HCT116 (cell line): Measurements from ENCODE around the gene SLC35E2B. TPM values are rescaled to one million over a fixed set of nuclear protein-coding genes. Genes with fewer than 3 reads are reported as not detected.

Experiments used
- ATF3 ChIP-seq: IDR thresholded peaks from 2 replicates; pipeline ENCODE4 v1.6.1; 2012
- CBX3 ChIP-seq: IDR thresholded peaks from 2 replicates; pipeline ENCODE4 v1.6.1; 2012; ENCODE audit warnings: low read depth
- CEBPB ChIP-seq: IDR thresholded peaks from 2 replicates; pipeline ENCODE4 v1.6.1; 2012; ENCODE audit warnings: low read depth
- CTCF ChIP-seq, 3 experiments: fragments of 200-600 bp in 1 of 3; sonication (generic) in 1 of 3; IDR thresholded peaks in 2 of 3; conservative IDR thresholded peaks in 1 of 3; 2 replicates each; pipeline ENCODE4 v1.5.1; 2012 to 2017; ENCODE audit warnings: low read depth in 2 of 3, low read length in 2 of 3, antibody characterized with exemption in 1 of 3, borderline replicate concordance in 1 of 3, control low read depth in 1 of 3, mild to moderate bottlenecking in 1 of 3, mixed read lengths in 1 of 3, mixed run types in 1 of 3, moderate library complexity in 1 of 3; ENCODE audit not compliant: insufficient read depth in 1 of 3
- EGR1 ChIP-seq: IDR thresholded peaks from 2 replicates; pipeline ENCODE4 v1.6.1; 2012; ENCODE audit warnings: low read depth
- ELF1 ChIP-seq: IDR thresholded peaks from 2 replicates; pipeline ENCODE4 v1.6.1; 2012; ENCODE audit warnings: low read depth, borderline replicate concordance
- EZH2phosphoT487 ChIP-seq: fragments of 200-600 bp; IDR thresholded peaks from 2 replicates; pipeline ENCODE4 v1.6.1; 2018; ENCODE audit warnings: antibody characterized with exemption, borderline replicate concordance
- FOSL1 ChIP-seq: IDR thresholded peaks from 2 replicates; pipeline ENCODE4 v1.6.1; 2012; ENCODE audit warnings: low read depth
- JUND ChIP-seq: IDR thresholded peaks from 2 replicates; pipeline ENCODE4 v1.6.1; 2012
- MAX ChIP-seq: IDR thresholded peaks from 2 replicates; pipeline ENCODE4 v1.6.1; 2012
- POLR2AphosphoS5 ChIP-seq: IDR thresholded peaks from 2 replicates; pipeline ENCODE4 v1.6.1; 2011; ENCODE audit warnings: mild to moderate bottlenecking, low read depth, low read length, moderate library complexity
- SIN3A ChIP-seq: IDR thresholded peaks from 2 replicates; pipeline ENCODE4 v1.6.1; 2012; ENCODE audit warnings: low read depth
- SP1 ChIP-seq: IDR thresholded peaks from 2 replicates; pipeline ENCODE4 v1.6.1; 2012; ENCODE audit warnings: low read depth
- SRF ChIP-seq: IDR thresholded peaks from 2 replicates; pipeline ENCODE4 v1.6.1; 2012; ENCODE audit warnings: low read depth
- YY1 ChIP-seq: IDR thresholded peaks from 2 replicates; pipeline ENCODE4 v1.6.1; 2011; ENCODE audit warnings: low read length, low read depth, moderate library complexity, mild to moderate bottlenecking; ENCODE audit not compliant: insufficient replicate concordance; ENCODE audit errors: extremely low read depth
- ZFX ChIP-seq: fragments of 450-650 bp; IDR thresholded peaks from 2 replicates; pipeline ENCODE4 v1.6.1; 2017
- total RNA-seq: library from RNA; stranded (reverse); gene quantifications from one replicate; pipeline ENCODE4 v1.2.1, GENCODE V29; 2021; ENCODE audit not compliant: unreplicated experiment

Gene SLC35E2B
- total RNA-seq, 1 experiment from 2014 or later = 30.3 TPM

- peak; percentile 74; the same call in 1 of the 2 replicates for TF ChIP-seq ZFX
- no peak for TF ChIP-seq EZH2phosphoT487
- TF ChIP-seq CBX3 = no peak
- no peak; the same call in 1 of the 2 replicates for TF ChIP-seq SRF
- no peak for TF ChIP-seq YY1
- no peak for TF ChIP-seq JUND
- no peak for TF ChIP-seq CTCF (IDR thresholded peaks at IDR 0.05 in 2 of 3, conservative IDR thresholded peaks at IDR 0.05 in 1 of 3; ENCODE audit: borderline replicate concordance in 1 of 3, insufficient read depth in 1 of 3, low read depth in 2 of 3, low read length in 2 of 3)
- peak; percentile 99 for TF ChIP-seq EGR1
- no peak; the same call in 1 of the 2 replicates for TF ChIP-seq SIN3A
- no peak; the same call in 1 of the 2 replicates for TF ChIP-seq SP1
- TF ChIP-seq MAX = peak; percentile 72; the same call in 1 of the 2 replicates
- peak; percentile 77 for TF ChIP-seq POLR2AphosphoS5
- no peak for TF ChIP-seq ATF3
- no peak for TF ChIP-seq ELF1
- no peak for TF ChIP-seq FOSL1
- TF ChIP-seq CEBPB = no peak
Measured at GRCh38 chr1:1615256-1616044, 77.1 kb downstream of the SLC35E2B start, which contains the start of gene MIB2 (continued).
